NOMO-1 (cell line): ENCODE data around the gene DIS3L2.

Experiments
- DNase-seq, 2 experiments: peaks; one replicate each; lab custom pipeline; 2025; ENCODE audit not compliant: unreplicated experiment in 2 of 2; lab: John Stamatoyannopoulos, UW

Gene DIS3L2

DNA sequence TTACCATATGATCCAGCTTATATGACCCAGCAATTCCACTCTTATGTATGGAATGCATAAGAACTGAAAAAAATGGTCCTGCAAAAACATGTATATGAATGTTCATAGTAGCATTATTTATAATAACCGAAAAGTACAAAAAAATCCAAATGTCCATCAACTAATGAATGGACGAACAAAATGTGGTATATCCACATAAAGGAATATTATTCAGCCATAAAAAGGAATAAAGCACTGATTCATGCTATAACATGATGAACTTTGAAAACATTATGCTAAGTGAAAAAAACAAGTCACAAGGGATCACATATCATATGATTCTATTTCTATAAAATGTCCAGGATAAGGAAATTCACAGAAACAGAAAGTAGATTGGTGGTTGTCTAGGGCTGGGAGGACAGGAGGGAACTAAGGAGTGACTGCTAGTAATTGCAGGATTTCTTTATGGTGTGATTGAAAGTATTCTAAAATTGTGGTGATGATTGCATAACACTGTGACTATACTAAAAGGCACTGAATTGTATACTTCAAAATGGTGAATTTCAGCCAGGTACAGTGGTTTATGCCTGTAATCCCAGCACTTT lies 10.0 kb upstream of the DIS3L2 start:
- no peak for DNase-seq

DNA sequence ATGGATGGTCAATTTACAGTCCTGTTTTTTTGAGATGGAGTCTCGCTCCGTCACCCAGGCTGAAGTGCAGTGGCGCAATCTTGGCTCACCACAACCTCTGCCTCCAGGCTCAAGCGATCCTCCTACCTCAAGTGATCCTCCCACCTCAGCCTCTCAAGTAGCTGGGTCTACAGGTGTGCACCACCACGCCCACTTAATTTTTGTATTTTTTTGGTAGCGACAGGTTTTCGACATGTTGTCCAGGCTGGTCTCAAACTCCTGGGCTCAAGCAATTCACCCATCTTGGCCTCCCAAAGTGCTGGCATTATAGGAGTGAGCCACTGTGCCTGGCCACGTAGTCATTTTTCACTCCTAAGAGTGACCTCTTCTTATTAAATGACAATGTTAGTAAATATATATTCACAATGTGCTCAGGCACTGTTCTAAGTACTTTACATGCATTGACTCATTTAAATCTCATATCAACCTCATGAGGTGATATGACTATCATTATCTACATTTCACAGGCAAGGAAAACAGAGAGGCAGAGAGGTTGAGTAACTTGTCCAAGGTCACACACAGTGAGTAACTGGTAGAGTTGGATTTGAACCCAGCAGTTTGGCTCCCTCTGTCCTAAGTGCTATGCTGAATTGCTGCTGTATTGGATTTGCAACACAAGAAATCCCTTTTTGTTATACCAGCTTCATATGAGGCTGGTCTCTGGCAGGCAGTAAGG lies 5.6 kb upstream of the DIS3L2 start:
- no peak for DNase-seq

GRCh38 chr2:231957913-231958763 lies 3.4 kb upstream of the DIS3L2 start:
- no peak for DNase-seq

- no peak for DNase-seq
Observed at GRCh38 chr2:231960810-231961348, 634 bp upstream of the DIS3L2 start.

- peak in 1 of 2 experiments; percentile 43 for DNase-seq
Observed at GRCh38 chr2:231965102-231965501, 3.6 kb downstream of the DIS3L2 start.

DNA sequence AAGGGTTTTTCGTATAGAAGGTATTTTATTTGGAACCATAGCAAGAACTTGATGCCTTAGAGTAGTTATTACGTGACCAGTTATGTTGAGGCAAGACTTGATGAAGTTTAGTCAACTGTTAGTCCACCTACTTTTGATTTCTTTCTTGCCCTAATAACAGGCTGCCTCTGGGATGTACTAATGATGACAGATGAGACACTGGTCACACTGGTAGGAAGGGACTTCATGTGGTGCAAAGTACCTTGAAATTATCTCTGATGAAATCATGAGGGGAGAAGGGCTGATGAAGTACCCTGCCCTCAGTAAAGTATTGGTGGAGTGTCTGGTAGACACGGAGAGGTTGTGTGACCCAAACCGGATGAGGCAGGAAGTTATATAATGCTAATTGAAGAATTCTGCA lies 5.4 kb downstream of the DIS3L2 start:
- no peak for DNase-seq

- DNase-seq, result no peak
Observed at GRCh38 chr2:231968820-231969219, 7.3 kb downstream of the DIS3L2 start.

- DNase-seq, result no peak
Observed at GRCh38 chr2:231970461-231970860, 8.9 kb downstream of the DIS3L2 start.

DNA sequence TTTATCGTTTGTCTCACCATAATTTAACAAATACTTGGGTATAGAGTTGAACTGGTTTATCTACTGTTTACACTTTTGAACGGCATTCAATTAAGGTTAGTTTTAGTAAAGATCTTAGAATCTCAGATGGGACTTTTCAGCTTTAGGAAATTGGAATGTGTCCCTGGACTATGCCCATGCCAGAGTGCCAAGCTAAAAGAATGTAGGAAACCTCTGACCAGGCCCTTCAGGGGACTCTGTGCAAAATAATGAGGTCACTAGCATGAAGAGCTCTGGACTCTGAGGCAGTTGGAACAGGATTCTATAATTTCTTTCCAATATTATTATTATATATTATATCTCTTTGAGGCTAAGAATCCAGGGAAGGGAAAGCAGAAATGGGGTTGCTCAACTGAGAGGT lies 13.5 kb downstream of the DIS3L2 start:
- no peak for DNase-seq

DNA sequence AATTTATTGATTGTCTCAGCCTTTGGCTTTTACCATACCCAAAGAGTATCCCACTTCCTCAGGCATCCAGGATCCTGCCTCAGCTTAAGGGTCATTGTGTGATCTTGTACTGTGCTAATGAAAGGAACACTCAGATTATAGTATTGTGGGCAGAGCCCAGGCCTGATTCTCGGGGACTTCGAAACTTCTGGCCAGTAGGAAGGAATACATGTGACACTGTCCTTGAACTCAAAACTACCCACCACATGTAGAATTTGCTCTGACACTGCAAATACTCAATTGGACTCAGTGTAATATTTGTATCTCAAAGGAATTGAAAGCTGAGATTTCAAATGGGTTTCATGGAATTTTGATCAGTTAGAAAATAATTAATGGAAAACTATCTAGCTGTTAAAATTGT lies 15.9 kb downstream of the DIS3L2 start:
- DNase-seq, result no peak

DNA sequence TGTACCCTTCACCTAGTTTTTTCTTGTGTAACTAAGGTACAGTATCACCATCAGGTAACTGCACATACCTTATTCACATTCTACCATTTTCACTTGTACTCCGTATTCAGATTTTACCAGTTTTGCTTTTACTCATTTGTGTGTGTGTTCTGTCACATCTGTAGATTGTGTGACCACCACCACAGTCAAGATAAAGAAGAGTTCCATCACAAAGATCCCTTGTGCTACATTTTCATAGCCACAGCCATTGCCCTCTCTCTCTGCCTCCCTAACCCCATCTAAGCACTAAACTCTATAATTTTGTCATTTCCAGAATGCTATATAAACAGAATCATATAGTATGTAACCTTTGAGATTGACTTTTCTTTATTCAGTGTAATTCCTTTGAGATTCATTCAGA lies 23.5 kb downstream of the DIS3L2 start:
- DNase-seq, result no peak

- DNase-seq, result no peak
Observed at GRCh38 chr2:231985823-231986261, 24.3 kb downstream of the DIS3L2 start.

GRCh38 chr2:231987124-231987727 lies 25.7 kb downstream of the DIS3L2 start:
- DNase-seq, result no peak

DNA sequence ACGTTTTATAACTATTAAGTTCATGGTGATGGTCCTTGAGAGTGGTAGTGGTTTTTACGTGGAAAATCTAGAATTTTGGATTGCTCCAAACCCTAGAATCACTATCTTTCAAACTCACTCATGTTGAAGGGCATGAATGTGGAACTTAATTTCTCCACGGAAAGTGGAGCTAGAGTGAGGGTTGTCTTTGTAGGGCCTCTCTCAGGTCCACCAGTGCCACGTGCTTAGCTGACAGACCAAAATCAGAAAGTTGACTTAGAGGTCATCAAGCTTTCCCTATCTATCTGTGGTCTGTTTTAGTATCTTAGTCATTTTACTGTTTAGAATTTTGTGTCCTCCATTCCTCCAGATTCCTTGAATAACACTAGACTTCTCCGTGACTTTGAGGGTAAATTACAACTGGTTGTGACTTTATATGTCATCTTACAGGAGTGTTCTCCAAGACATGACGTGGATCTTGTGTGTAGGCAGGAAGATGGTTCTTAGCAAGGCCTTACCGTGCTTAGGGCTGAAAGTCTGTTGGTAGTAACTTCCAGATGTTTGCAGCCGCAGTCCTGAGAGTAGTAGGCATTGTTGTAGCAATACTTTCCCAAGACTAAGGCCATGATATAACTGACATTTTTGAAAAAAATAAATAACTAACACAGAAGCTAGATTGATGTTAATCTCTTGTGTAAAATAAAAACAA lies 26.8 kb downstream of the DIS3L2 start:
- DNase-seq, result no peak

DNA sequence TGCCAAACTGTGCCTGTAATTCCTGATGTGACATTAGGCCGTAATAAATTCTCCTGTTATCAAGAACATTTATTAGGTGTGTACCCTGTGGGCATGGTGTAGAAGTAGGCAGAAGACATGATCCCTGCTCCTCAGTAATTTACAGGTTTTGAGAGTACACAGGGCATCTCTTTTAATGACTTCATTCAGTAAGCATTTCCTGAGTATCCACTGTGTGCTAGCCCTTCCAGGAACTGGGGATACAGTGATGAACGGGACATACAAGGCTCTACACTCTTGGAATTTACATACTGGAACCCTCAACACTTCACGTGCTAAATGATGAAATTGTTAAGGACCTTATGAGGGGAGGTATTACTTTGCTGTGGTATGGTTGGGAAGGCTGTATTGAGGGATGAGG lies 30.2 kb downstream of the DIS3L2 start:
- no peak for DNase-seq

DNA sequence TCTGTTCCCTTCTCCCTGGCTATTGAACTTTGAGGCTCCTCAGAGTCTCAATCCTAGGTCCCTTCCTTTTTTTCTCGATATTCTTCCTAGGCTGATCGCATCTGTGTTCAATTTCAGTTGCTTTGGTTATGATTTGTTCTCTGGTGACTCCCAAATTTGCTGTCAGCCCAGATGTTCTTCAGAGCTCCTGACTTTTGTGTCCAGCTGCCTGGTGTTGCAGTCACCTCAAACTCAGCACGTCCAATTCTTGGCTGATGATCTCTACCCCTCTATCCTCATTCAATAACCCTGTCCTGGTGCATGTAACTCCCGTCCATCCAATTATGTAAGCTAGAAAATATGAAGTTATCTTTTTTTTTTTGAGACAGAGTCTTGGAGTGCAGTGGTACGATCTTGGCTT lies 31.4 kb downstream of the DIS3L2 start:
- DNase-seq, result no peak

GRCh38 chr2:231996797-231997540 lies 35.5 kb downstream of the DIS3L2 start:
- DNase-seq, result no peak

DNA sequence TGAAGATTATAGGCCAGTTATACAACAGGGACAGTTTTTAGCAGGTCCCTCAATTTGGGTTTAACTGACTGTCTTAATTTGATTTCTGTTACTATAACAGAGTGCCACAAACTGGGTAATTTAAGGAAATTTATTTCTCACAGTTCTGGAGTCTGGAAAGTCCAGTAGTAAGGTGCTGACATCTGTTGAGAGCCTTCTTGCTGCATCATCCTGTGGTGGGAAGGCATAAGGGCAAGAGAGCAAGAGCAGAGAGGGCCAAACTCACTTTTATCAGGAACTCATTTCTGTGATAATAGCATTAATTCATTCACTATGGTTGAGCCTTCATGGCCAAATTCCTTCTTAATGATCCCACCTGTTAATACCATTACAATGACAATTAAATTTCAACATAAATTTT lies 36.5 kb downstream of the DIS3L2 start:
- no peak for DNase-seq

DNA sequence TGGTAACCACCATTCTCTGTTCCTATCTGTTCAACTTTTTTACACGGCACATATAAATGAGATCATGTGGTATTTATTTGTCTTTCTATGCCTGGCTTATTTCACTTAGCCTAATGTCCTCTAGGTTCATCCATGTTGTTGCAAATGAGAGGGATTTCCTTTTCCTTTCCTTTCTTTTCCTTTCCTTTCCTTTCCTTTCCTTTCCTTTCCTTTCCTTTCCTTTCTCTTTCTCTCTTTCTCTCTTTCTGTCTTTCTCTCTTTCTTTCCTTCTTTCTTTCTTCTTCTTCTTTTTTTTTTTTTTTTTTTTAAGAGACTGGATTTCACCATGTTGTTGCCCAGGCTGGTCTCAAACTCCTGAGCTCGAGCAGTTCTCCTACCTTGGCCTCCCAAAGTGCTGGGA lies 38.9 kb downstream of the DIS3L2 start:
- DNase-seq, result no peak

GRCh38 chr2:232001073-232001472 lies 39.6 kb downstream of the DIS3L2 start:
- DNase-seq, result no peak
